Activated naive CD4-positive, alpha-beta T cell (primary cell): ENCODE results near the gene ZFYVE21.

Experiments
- DNase-seq, 4 experiments: peaks; one replicate each; lab custom pipeline; 2025; lab: John Stamatoyannopoulos, UW

The ZFYVE21 gene

DNA sequence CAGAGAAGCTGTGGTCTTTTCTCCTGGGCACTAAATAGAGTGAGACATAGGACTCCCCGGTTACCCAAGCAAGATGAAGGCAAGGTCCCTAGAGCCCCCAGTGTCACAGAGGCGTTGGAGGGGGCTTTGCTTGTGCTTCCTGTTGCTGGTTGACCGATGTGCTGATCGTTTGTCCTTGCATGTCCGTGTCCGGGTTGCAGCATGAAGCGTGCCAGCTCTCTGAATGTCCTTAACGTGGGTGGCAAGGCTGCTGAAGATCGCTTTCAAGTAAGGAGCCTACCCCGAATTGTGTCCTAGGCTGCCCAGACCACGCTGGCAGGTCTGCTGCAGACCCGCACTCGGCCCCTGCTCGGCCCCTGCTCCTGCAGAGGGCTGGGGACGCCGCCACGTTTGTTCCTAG, 23.5 kb upstream of the ZFYVE21 start:
- no peak for DNase-seq

DNA sequence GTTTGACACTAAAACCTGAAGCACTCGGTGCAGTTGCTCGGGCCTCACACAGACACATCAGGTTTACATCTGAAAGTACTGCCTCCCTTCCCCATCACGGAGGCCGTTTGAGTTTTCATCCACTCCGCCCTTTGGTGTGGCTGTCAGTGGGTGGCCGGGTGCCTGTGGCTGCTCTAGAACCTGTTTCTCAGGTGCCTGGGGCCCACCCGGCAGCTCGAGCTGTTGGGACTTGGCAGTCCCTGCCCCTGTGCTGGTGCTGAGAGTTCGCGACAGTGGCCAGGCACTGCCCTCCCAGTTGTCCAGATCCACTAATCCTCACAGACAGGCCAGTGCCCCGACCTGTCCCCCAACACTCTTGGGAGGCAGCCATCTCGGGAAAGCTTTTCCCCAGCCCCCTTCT, 22.7 kb upstream of the ZFYVE21 start:
- DNase-seq = no peak

DNA sequence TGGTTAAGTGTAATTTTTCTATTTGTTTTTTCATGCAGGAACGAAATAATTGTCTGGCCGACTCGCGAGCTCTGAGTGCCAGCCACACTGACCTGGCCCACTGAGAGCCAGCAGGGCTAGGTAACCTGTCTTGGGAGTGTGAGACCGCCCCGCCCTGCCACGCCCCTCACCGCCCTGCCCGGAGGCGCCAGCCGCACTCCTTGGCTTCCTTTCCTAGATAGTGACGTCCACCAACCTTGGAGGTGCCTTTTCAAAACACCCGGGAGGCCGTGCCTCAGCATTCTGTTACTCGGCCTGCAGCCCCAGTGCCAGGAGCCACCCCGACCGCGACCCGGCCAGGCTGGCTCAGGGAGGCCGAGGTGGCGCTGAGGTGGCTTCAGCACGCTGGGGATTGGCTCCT, 22.1 kb upstream of the ZFYVE21 start:
- DNase-seq = no peak

DNA sequence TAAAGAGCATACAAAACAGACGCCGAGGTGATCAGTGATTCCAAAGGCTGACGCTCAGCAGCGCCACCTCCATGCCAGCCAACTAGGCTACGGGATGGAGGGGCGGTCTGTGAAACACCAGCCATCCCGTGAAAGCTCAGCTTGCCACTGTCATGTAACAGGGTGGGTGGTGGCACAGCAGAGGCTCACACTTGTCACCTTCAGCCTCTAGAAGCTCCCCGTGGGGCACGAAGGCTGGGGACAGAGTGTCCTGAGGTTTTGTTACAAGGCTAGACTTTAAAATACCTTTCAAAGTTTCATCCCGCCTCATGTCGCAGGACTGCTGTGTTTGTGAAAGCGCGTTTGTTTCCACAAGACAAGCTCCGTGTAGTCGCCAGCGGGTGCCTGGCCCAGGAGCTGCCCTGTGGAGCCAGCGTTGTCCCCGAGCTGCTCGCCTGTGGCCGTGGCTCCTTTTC, 21.0 kb upstream of the ZFYVE21 start:
- DNase-seq = no peak

GRCh38 chr14:103695296-103696069, 20.1 kb upstream of the ZFYVE21 start:
- DNase-seq = no peak

DNA sequence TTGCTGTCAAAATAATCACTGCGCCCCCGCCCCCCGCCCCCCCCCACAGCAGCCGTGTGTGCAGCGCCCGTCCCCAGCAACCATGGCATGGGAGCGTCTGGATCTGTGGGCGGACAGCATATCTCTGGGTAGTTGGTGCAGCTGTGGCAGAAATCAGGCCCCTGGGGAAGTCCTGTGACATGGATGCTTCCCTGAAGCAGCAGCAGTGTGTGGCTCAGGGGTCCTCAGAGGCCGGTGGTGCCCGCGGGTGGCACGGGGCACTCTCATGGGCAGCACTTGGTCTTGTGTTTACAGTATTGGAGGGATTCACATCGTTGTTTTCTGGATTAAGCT, 19.6 kb upstream of the ZFYVE21 start:
- no peak for DNase-seq

DNA sequence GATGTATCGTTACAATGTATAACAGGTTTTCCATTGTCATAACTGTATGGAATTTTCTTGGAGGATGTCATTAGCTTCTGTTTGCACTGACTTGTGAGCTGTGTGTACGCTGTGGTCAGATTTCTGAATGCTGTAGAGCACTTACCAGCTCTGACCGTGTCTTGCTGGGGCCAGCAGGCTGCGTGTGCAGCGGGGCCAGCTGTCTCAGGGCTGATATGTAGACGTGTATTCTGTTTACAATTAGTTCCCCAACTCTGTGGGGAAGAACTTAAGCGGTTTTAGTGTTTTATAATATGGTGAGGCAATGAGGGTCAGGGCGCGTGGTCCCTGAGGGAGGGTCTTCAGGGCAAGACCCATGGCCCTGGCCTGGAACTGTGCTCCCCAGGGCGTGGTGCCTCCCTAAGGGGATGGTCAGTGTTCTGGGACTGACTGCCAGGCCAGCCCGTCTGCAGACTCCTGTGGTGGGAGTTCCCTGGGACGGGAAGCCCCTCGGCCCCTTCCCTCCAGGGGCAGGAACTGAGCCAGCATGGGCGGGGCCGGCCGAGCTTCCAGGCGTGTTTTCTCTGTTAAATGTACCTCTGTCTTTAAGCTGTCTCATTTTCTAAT, 19.0 kb upstream of the ZFYVE21 start:
- DNase-seq = no peak

DNA sequence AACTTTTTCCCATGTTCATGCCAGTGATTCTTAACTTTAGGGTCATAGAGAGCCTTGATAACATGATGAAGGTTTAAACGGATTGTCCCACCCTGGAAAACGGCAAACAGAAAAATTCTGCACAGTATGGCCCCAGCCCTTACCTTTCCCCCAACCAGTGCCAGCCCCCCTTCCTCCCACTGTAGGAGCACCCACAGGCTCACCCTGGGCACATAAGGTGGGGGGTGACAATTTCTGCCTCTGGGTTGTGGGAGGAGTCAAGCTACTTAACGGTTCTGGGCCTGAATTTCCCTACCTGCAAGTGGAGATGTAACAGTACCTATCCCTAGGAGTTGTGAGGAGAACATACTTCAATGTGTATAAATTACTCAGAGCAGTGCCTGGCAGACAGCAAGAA, 18.4 kb upstream of the ZFYVE21 start:
- DNase-seq = no peak

DNA sequence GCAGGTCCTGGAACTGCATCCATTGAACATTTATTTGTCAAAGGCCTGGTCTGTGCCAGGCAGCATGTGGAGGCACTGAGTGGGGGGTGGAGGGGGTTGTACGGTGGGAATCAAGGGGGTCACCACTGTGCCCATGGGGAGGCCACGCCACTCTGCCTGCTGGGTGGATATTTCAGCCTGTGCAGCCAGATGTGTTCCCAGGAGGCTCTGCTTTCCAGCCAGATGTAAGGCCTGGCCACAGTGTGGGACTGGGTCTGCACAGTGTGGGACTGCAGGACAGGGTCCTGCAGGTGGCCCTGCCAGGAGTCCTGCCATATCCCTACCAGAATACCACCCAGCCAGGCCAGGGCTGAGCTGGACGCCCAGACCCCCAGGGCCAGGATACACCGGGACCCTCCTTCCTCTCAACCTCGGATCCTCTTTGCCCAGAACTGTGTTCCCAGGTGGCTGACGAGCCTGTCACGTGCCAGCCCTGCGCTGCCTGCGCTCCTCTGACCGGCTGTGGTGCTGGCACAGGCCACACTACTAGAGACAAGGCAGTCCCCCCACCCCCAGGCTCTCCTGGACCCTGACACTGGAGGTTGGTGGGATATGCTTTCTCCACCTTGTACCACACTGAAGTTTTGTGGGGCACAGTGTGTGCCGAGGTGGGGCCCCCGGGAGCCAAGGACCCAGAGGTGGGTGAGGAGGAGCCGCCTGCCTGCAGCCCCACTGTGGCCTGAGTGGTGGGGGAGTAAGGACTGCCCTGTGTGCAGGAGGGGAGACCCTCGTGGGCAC, 17.8 kb upstream of the ZFYVE21 start:
- no peak for DNase-seq

DNA sequence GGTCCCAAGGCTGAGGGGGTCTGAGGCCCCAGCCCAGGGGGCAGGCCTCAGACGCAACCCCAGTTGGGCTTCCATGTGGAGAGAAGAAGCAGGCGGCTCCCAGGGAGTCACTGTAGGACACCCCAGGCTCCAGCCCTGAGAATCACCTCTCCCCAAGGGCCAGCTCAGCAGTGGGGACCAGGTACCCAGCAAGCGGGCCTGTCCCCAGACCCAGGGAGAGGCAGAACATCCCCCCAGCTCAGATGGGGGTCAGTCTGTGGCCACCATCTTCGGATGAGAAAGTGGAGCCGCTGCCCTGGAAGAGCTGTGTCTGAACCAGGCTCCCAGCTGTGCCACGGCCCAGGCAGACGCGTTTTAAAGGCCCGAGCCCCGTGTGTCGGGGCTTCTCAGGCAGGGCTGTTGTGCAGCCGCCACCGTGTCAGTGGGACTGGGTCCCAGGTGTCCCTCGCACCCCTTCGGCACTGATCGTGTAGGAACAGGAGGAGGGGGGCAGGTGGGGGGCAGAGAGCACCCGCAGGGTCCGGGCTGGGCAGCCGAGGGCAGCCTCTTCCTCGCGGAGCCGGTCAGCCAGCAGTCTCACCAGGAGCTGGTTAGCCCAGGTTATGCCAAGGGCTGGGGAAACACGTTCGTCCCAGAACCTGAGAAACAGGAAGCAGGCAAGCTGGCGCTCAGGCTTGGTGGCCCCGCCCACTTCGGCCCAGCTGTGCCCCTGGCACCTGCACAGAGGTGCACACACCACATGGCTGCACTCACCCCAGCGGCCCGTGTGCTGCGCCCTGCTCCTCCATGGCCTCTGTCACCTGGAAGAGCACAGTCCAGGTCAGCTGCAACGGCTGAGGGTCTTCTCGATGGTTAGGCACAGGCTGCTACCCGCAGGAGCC, 17.0 kb upstream of the ZFYVE21 start:
- no peak for DNase-seq

GRCh38 chr14:103699261-103699661, 16.3 kb upstream of the ZFYVE21 start:
- DNase-seq = no peak

GRCh38 chr14:103699901-103700752, 15.5 kb upstream of the ZFYVE21 start:
- DNase-seq = no peak

- no peak for DNase-seq
Measured at GRCh38 chr14:103700753-103701490, 14.7 kb upstream of the ZFYVE21 start.

DNA sequence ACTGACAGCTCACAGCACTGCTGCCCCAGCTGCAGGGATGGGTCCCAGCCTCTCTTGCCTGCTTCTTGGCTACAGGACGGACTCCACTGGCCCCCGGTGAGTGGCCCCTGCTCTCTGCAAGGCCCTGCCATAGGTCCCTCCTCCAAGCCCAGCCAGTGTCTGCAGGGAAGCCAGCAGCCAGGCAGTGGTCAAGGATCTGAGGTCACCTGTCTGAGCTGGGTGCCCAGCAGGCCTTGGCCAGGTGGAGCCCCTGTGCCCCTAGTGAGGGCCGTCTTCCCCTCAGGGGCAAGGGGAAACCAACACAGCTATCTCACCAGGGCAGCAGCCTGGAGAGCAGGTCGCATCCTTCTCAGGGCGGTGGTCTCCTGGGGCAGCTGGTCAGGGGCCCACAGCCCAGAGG, 13.5 kb upstream of the ZFYVE21 start:
- no peak for DNase-seq

GRCh38 chr14:103702497-103703432, 12.8 kb upstream of the ZFYVE21 start:
- no peak for DNase-seq

DNA sequence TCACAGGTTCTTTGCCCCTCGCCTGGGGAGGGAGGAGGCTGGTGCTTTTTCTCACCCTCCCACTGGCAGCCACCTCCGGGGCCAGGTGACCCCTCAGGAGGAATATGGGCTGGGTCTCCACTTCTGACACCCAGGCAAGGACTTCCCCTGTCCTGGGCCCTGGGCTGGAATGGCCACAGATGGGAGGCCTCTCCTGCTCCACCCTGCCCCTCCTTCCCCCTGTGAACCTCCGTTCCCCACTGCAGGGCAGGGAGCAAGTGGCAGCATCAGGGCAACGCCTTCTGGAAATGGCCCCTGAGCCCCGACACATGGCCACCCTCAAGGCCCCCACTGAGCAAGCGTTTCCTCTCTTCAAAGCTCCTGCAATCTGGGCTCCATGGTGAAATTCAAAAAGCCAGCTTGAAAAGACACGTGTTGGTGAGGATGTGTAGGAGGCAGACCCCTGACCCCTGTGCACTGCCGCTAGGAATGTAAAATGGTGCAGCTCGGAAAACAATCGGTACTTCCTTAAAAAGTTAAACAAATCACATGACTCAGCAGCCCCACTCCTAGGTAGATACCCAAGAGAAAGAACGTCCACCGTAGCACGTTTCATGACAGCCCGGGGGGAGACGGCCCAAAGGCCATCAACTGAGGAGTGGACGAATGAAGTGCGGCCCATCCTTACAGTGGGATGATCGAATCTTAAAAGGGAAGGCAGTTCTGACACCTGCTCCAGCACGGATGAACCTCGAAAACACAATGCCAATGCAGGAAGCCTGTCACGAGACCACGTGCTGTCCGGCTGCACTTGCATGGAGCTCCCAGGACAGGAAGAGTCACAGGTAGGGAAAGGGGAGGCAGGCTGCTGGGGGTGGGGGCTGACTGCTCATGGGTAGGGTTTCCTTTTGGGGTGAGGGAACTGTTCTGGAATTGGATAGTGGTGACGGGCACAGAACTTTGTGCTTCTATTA, 11.9 kb upstream of the ZFYVE21 start:
- DNase-seq = no peak

DNA sequence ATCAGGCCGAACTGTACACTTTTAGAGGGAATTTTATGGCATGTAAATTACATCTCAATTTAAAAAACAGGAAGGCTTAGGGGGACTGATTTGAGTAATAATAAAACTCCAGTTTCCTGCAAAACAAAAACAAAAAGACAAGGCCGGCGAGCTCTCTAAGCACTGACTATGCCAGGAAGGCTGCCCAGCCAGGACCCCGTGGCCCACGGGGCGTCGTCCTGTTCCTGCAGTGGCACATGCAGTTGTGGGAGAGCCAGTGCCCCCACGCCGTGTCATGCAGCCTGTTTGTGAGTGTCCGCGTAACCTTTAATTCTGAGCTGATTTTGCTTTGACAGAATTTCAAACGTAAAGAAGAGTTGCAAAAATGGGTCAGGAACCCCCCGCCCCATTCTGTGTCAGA, 10.9 kb upstream of the ZFYVE21 start:
- DNase-seq = no peak

DNA sequence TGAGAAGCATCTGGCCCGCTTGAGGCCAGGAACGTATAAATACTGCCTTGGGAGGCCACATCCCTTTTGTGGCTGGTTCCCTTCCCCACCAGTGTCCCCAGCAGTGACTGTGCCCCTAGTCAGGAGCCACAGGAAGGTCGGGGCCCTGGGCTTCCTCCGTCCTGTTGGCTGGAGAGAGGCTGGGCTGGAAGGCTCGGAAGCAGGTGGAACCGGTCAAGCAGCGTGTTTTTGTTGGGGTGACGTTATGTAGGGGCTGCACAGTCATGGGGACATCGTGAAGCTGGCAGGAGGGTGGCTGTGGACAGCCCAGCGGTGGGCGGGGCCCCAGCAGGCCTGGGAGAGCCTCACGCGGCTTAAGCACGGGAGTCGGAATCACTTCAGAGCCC, 10.5 kb upstream of the ZFYVE21 start:
- no peak for DNase-seq
